GM10248 (cell line): Measurements from ENCODE around the gene SYNRG.

Experiments
- CTCF ChIA-PET: fragments of 300-600 bp; sonication (Branson Sonifier 250); formaldehyde crosslinking; extraction: SDS; loops from one replicate; lab custom pipeline; 2021; ENCODE audit warnings: antibody characterized with exemption; lab: Yijun Ruan, JAX
- POLR2A ChIA-PET: fragments of 350-650 bp; sonication (Branson Sonifier 250); formaldehyde crosslinking; extraction: SDS; loops from one replicate; lab custom pipeline; 2020; ENCODE audit warnings: antibody characterized with exemption; lab: Yijun Ruan, JAX
- DNase-seq: peaks from one replicate; pipeline ENCODE4 v3.0.0; 2012; ENCODE audit errors: extremely low spot score
- CTCF ChIP-seq: IDR thresholded peaks from 2 replicates; pipeline ENCODE4 v1.5.1; 2012; ENCODE audit warnings: mild to moderate bottlenecking, low read depth; ENCODE audit errors: extremely low read depth, missing control alignments, control extremely low read depth

SYNRG gene

GRCh38 chr17:37488607-37489196 lies 120.5 kb downstream of the SYNRG start:
- TF ChIP-seq CTCF, result no peak
- ChIA-PET POLR2A (no interaction called here), CTCF (interaction anchor here (1.0 to 1.1 kb wide), 3 partner anchors 9 to 66 kb away, joined by 3 to 4 read pairs (median 3); no protein-coding TSS in a partner anchor)
- peak; percentile 56 for DNase-seq

- no peak for TF ChIP-seq CTCF
- ChIA-PET POLR2A (no interaction called here), CTCF (interaction anchor here (0.6 to 1.1 kb wide), 2 partner anchors 8 to 50 kb away, joined by 3 to 4 read pairs; no protein-coding TSS in a partner anchor)
- DNase-seq, result no peak
Measured at GRCh38 chr17:37488009-37488604, 121.1 kb downstream of the SYNRG start.

- DNase-seq, result no peak
- ChIA-PET CTCF (interaction anchor here (1.0 to 1.4 kb wide), 4 partner anchors 8 to 21 kb away, joined by 3 read pairs; no protein-coding TSS in a partner anchor), POLR2A (no interaction called here)
- TF ChIP-seq CTCF, result no peak
Measured at GRCh38 chr17:37485938-37486570, 123.2 kb downstream of the SYNRG start.

- peak; percentile 32 for DNase-seq
- POLR2A ChIA-PET, result interaction anchor here (0.7 kb wide), 1 partner anchor 47 kb away, joined by 3 read pairs; no protein-coding TSS in a partner anchor
- TF ChIP-seq CTCF, result no peak
- CTCF ChIA-PET, result interaction anchor here (0.7 to 1.6 kb wide), 5 partner anchors 8 to 110 kb away, joined by 3 read pairs; no protein-coding TSS in a partner anchor
Measured at GRCh38 chr17:37483311-37484039, 125.7 kb downstream of the SYNRG start.

- CTCF ChIA-PET, result interaction anchor here (1.0 kb wide), 1 partner anchor 14 kb away, joined by 3 read pairs; no protein-coding TSS in a partner anchor
- POLR2A ChIA-PET, result no interaction called here
- no peak for TF ChIP-seq CTCF
- DNase-seq, result no peak
Measured at GRCh38 chr17:37481001-37481665, 128.1 kb downstream of the SYNRG start.
